Mammary epithelial cell (primary cell): ENCODE data around the gene KCNJ1.

Experiments
- EZH2 ChIP-seq: IDR thresholded peaks from 2 replicates; pipeline ENCODE4 v1.6.1; 2012; ENCODE audit warnings: low read length, inconsistent platforms, borderline replicate concordance
- TF ChIP-seq, protein P1 (sequence below), 2 donors: IDR thresholded peaks in 1 of 2; conservative IDR thresholded peaks in 1 of 2; 2 replicates each; pipeline ENCODE4 v1.5.1; 2011 to 2012; ENCODE audit warnings: inconsistent platforms in 2 of 2, low read length in 2 of 2, mild to moderate bottlenecking in 2 of 2, control low read depth in 1 of 2, low read depth in 1 of 2; ENCODE audit not compliant: insufficient read depth in 1 of 2; ENCODE audit errors: extremely low read depth in 1 of 2

- TF ChIP-seq, protein P1, sequence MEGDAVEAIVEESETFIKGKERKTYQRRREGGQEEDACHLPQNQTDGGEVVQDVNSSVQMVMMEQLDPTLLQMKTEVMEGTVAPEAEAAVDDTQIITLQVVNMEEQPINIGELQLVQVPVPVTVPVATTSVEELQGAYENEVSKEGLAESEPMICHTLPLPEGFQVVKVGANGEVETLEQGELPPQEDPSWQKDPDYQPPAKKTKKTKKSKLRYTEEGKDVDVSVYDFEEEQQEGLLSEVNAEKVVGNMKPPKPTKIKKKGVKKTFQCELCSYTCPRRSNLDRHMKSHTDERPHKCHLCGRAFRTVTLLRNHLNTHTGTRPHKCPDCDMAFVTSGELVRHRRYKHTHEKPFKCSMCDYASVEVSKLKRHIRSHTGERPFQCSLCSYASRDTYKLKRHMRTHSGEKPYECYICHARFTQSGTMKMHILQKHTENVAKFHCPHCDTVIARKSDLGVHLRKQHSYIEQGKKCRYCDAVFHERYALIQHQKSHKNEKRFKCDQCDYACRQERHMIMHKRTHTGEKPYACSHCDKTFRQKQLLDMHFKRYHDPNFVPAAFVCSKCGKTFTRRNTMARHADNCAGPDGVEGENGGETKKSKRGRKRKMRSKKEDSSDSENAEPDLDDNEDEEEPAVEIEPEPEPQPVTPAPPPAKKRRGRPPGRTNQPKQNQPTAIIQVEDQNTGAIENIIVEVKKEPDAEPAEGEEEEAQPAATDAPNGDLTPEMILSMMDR (conservative IDR thresholded peaks at IDR 0.05 in 1 of 2, IDR thresholded peaks at IDR 0.05 in 1 of 2; ENCODE audit: extremely low read depth in 1 of 2, insufficient read depth in 1 of 2, low read depth in 1 of 2, low read length in 2 of 2): no peak
- TF ChIP-seq EZH2: no peak
Measured at GRCh38 chr11:128789497-128790150, 77.5 kb downstream of the KCNJ1 start.
